OCI-LY7 (cell line): ENCODE data around the gene SYS1. TPM values are rescaled to one million over a fixed set of nuclear protein-coding genes. Genes with fewer than 3 reads are reported as not detected.

Experiments
- Bru-seq: library from RNA; stranded (reverse); fragments of 400-500 nt; gene quantifications from one replicate; lab custom pipeline; 2021; lab: Mats Ljungman, UMichigan
- BruChase-seq, 2 experiments: library from RNA; stranded (reverse); fragments of 400-500 nt; gene quantifications; one replicate each; lab custom pipeline; 2021; lab: Mats Ljungman, UMichigan
- BruUV-seq: library from RNA; stranded (reverse); fragments of 400-500 nt; replicated peaks from 2 replicates; lab custom pipeline; 2021; lab: Mats Ljungman, UMichigan
- CTCF ChIA-PET: fragments of 300-600 bp; sonication (Branson Sonifier 250); formaldehyde crosslinking; loops from one replicate; lab custom pipeline; 2022; ENCODE audit warnings: antibody characterized with exemption; ENCODE audit not compliant: unreplicated experiment; lab: Charles Lee
- POLR2A ChIA-PET: fragments of 300-600 bp; sonication (Branson Sonifier 250); formaldehyde crosslinking; loops from one replicate; lab custom pipeline; 2022; ENCODE audit warnings: antibody characterized with exemption; lab: Charles Lee
- DNase-seq: peaks from one replicate; pipeline ENCODE4 v3.0.0-alpha.2; 2015; ENCODE audit warnings: low spot score
- H2AFZ ChIP-seq: fragments of 200-600 bp; sonication (generic), shearing (Covaris generic); 2 replicates; pipeline ENCODE4 v1.6.1; 2014; ENCODE audit warnings: mild to moderate bottlenecking, antibody characterized with exemption, low read length, moderate library complexity
- H3K27ac ChIP-seq: fragments of 200-600 bp; sonication (generic); 2 replicates; pipeline ENCODE4 v1.5.1; 2014; ENCODE audit warnings: mixed run types, low read depth, mild to moderate bottlenecking, moderate library complexity, low read length, inconsistent platforms; ENCODE audit not compliant: poor library complexity, severe bottlenecking
- H3K36me3 ChIP-seq: fragments of 200-600 bp; sonication (generic); 2 replicates; pipeline ENCODE4 v1.6.1; 2014; ENCODE audit warnings: mild to moderate bottlenecking, antibody characterized with exemption, low read length, moderate library complexity, mixed read lengths; ENCODE audit not compliant: insufficient read depth
- H3K4me1 ChIP-seq: fragments of 200-600 bp; sonication (generic); 2 replicates; pipeline ENCODE4 v1.5.1; 2014; ENCODE audit warnings: mild to moderate bottlenecking, low read length; ENCODE audit not compliant: insufficient read depth, poor library complexity, severe bottlenecking
- H3K4me2 ChIP-seq: fragments of 200-600 bp; sonication (generic); 2 replicates; pipeline ENCODE4 v1.6.1; 2014; ENCODE audit warnings: mild to moderate bottlenecking, low read length
- H3K4me3 ChIP-seq: fragments of 200-600 bp; sonication (generic); 2 replicates; pipeline ENCODE4 v1.5.1; 2014; ENCODE audit warnings: mild to moderate bottlenecking, low read depth, low read length; ENCODE audit not compliant: poor library complexity, severe bottlenecking
- H3K79me2 ChIP-seq: fragments of 200-600 bp; sonication (generic); 2 replicates; pipeline ENCODE4 v1.6.1; 2016; ENCODE audit warnings: low read depth, mild to moderate bottlenecking, low read length, moderate library complexity, mixed read lengths; ENCODE audit not compliant: insufficient read depth
- H3K9me2 ChIP-seq: fragments of 200-600 bp; sonication (generic); 2 replicates; pipeline ENCODE4 v1.6.1; 2016; ENCODE audit warnings: mild to moderate bottlenecking, low read length, mixed read lengths; ENCODE audit not compliant: insufficient read depth
- H3K9me3 ChIP-seq: fragments of 200-600 bp; sonication (generic); 2 replicates; pipeline ENCODE4 v1.6.1; 2014; ENCODE audit warnings: mild to moderate bottlenecking, mixed run types, low read length, mixed read lengths
- H4K20me1 ChIP-seq: fragments of 200-600 bp; sonication (generic); 2 replicates; pipeline ENCODE4 v1.6.1; 2014; ENCODE audit warnings: mild to moderate bottlenecking, antibody characterized with exemption, low read length, moderate library complexity, mixed read lengths; ENCODE audit not compliant: insufficient read depth
- CTCF ChIP-seq: fragments of 200-600 bp; sonication (generic); conservative IDR thresholded peaks from 2 replicates; pipeline ENCODE4 v1.5.1; 2014; ENCODE audit warnings: mild to moderate bottlenecking, antibody characterized with exemption, low read length, moderate library complexity, mixed read lengths
- EZH2phosphoT487 ChIP-seq: fragments of 200-600 bp; sonication (generic); IDR thresholded peaks from 2 replicates; pipeline ENCODE4 v1.6.1; 2018; ENCODE audit warnings: low read depth, borderline replicate concordance, mild to moderate bottlenecking, mixed run types, antibody characterized with exemption, low read length, moderate library complexity, mixed read lengths
- intact Hi-C: fragments of 100-400 bp; cut with micrococcal nuclease; formaldehyde crosslinking; loops from one replicate; pipeline ENCODE4 v1.10.0; 2022; ENCODE audit not compliant: unreplicated experiment
- long read RNA-seq: library from polyadenylated mRNA; stranded (forward); transcript quantifications from one replicate; pipeline ENCODE4 v2.0.0, GENCODE V29; 2022
- total RNA-seq, 2 experiments: library from RNA; depleted of rRNA in 1 of 2; stranded (reverse); fragments of >200 nt in 1 of 2; shearing (Covaris generic) in 1 of 2; gene quantifications; 2 replicates each; pipeline ENCODE4 v1.2.3, GENCODE V29; 2014 to 2022

Gene SYS1
- total RNA-seq (2014; rRNA removed; shearing (Covaris generic)) (22.3 and 37.6 TPM in 2 replicates), total RNA-seq (2022) (8.6 and 9.6 TPM in 2 replicates), Bru-seq, nascent RNA (percentile 55 among the genes with signal in this experiment), BruChase-seq, experiment 1, labeled RNA remaining after a 6-hour chase (percentile 68 among the genes with signal in this experiment), BruChase-seq, experiment 2, labeled RNA remaining after a 2-hour chase (percentile 81 among the genes with signal in this experiment)
- long read RNA-seq, transcript SYS1-201 (4 exons, 2,862 nt) = major isoform, 10 of 10 reads
- long read RNA-seq, partial matches to known transcripts = 0 of 10 reads
- long read RNA-seq, other reads (novel, unspliced or antisense) = 0 of 10 reads

GRCh38 chr20:45362804-45363610 is at the start of gene SYS1:
Gene SYS1, plus strand, starts transcription at chr20:45363156. Its CDS starts 376 bp downstream, at chr20:45363532.
- Histone ChIP-seq H2AFZ (peak within 1 kb of the TSS; percentile 74), H3K9me2 (no peaks in the 10 kb centered on the region), H3K27ac (peak within 1 kb of the TSS; percentile 54), H3K79me2 (peaks cover 8% of the 10 kb centered on the region; the same call in 1 of the 2 replicates), H3K4me2 (peak within 1 kb of the TSS; percentile 77), H3K4me3 (peak within 1 kb of the TSS; percentile 76), H3K4me1 (peaks cover 43% of the 10 kb centered on the region), H3K36me3 (peaks cover 31% of the 10 kb centered on the region), H4K20me1 (peaks cover 9% of the 10 kb centered on the region; the same call in 1 of the 2 replicates), H3K9me3 (no peaks in the 10 kb centered on the region)
- CTCF ChIA-PET = interaction anchor here (0.6 to 1.6 kb wide), 6 partner anchors 10 to 74 kb away, joined by 3 to 14 read pairs (median 3); no protein-coding TSS in a partner anchor
- no TSS peak for BruUV-seq
- POLR2A ChIA-PET = interaction anchor here (1.1 to 1.5 kb wide), 3 partner anchors 10 to 74 kb away, joined by 3 to 6 read pairs (median 6); partner anchors contain the start of gene PIGT
- peak; percentile 98 for DNase-seq
- TF ChIP-seq EZH2phosphoT487 = no peak
- TF ChIP-seq CTCF = peak; percentile 89
- intact Hi-C loops = loop anchor here (1.0 to 5.0 kb wide), 5 partner anchors 54 to 409 kb away; no protein-coding TSS in a partner anchor

- Histone ChIP-seq H4K20me1 (no peaks in the 10 kb centered on the region), H2AFZ (no peak overlapping the region), H3K36me3 (no peaks in the 10 kb centered on the region), H3K79me2 (no peaks in the 10 kb centered on the region), H3K9me3 (no peaks in the 10 kb centered on the region), H3K4me1 (peaks cover 8% of the 10 kb centered on the region), H3K4me3 (no peak overlapping the region), H3K9me2 (no peaks in the 10 kb centered on the region), H3K4me2 (no peak overlapping the region), H3K27ac (no peak overlapping the region)
- TF ChIP-seq EZH2phosphoT487 (no peak), CTCF (no peak)
- no peak for DNase-seq
- intact Hi-C loops = no loop called here
- BruUV-seq = no TSS peak
- CTCF ChIA-PET = no interaction called here
- POLR2A ChIA-PET = interaction anchor here (0.6 kb wide), 1 partner anchor 22 kb away, joined by 3 read pairs; no protein-coding TSS in a partner anchor
Measured at GRCh38 chr20:45313943-45314342, 49.0 kb upstream of the SYS1 start.
